Fibroblast of skin of abdomen (primary cell): ENCODE measurements around the gene BRD4.

Experiments
- DNase-seq: peaks from one replicate; pipeline ENCODE4 v3.0.0-alpha.2; 2013

Gene BRD4

GRCh38 chr19:15248106-15248505, 84.2 kb downstream of the BRD4 start:
- DNase-seq = no peak

DNA sequence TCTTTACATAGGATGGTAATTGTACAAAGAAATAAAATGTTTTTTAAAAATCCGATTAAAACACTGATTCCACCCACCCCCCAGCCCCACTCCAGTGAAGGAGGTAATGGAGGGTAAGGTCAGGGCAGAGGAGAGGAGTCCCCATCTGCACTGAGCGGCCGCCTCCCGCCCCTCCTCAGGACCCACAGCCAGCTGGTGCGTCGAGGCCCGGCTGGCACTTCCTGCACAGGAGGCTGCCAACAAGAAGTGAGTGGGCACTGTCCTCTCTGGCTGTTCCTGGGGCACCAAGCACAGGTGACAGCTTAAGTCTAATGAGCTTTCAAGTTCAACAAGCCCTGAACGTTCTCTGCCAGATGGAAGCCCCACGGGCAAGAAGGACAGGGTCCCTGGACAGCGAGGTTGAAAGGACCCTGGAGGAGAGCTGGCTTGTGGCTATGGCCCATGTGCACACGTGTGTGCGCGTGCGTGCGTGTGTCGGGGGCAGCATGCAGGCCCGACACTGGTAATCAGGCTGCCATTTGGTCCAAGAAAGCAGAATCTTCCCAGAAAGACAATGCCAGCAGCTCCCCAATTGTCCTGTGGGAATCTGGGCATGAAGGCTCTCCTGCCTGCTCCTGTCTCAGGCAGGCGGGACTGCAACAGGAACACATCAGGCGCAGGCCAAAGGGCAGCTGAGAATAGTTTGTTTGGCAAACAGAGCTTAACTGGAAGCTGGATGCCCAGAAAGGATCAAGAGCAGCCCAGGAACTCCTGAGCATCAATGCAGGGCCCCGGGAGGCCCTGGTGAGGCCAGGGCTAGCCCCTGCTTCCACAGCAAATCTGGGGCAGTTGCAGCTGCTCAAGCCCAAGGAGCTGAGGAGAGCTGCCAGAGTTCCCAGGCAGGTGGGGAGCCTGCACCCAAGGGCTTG, 85.0 kb downstream of the BRD4 start:
- DNase-seq = no peak

- no peak for DNase-seq
Observed at GRCh38 chr19:15246198-15246481, 86.2 kb downstream of the BRD4 start.

DNA sequence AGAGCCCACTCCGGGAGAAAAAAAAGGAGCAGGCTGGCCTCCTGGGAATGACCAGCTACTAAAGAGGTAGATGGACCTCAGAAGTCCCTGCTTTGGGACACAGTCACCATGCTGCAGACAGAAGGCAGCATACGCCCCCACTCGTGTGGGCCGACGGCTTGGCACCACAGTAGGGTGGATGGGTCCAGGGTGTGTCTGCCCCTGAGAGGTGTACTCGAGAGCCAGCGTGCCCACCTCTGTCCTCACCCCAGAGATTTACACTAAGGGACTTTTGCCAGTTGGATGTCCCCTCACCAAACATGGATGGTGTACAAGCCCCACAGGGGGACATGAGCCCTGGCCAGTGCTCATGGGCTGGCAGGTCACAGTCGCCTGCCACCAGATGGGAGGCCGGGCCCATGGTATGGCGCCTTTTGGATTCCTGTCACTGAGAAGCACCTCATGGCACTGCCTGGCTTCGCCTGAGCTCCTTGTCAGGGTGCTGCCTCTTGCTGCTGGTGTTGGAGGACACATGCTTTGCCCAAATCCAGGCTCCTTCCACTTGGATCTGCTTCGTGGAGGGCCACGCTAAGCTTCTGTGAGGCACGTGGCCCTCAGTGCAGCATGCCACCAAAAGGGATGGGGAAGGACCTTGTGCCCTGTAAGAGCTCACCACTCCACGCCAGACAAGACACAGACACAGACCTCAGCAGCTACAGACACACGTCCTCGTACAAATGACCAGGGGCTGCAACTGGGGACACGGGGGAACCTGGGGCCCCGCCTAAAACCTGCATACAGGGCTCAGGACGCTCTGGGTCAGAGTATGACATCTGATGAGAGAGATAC, 86.8 kb downstream of the BRD4 start:
- DNase-seq = no peak

- no peak for DNase-seq
Observed at GRCh38 chr19:15244808-15245207, 87.5 kb downstream of the BRD4 start.

GRCh38 chr19:15244106-15244803, 88.1 kb downstream of the BRD4 start:
- DNase-seq = no peak

DNA sequence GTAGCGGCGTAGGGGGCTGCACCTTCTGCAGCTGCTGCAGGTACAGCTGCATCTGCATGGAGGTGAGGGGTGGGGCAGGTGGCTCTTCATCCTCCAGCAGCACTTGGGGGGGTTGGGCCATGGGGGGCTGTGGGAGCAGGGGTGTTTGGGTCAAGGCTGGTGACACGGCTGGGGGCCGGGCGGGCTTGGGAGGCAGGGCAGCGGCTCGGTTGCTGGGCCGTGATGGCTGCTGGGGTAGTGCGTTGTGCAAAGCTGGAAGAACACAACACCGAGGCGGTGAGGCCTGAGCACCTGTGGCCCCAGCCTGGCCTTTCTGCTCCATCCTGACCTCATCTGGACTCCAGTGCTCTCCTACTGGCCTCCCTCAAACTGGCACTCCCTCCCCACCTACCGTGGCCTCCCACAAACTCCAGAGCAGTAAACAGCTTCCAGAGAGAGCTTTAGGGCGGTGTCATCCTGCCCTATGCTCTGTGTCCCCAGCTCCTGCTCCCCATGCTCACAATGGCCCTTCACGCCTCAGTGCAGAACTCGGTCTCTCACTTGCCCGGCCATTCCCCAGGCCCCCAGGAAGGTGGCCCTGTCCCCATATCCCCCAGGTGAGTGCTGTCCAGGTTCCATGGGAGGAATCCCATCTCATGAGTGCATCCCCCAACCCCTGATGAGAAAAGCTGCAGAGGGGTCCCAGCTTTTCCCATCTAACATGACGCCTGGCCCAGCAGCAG, 88.9 kb downstream of the BRD4 start:
- no peak for DNase-seq

DNA sequence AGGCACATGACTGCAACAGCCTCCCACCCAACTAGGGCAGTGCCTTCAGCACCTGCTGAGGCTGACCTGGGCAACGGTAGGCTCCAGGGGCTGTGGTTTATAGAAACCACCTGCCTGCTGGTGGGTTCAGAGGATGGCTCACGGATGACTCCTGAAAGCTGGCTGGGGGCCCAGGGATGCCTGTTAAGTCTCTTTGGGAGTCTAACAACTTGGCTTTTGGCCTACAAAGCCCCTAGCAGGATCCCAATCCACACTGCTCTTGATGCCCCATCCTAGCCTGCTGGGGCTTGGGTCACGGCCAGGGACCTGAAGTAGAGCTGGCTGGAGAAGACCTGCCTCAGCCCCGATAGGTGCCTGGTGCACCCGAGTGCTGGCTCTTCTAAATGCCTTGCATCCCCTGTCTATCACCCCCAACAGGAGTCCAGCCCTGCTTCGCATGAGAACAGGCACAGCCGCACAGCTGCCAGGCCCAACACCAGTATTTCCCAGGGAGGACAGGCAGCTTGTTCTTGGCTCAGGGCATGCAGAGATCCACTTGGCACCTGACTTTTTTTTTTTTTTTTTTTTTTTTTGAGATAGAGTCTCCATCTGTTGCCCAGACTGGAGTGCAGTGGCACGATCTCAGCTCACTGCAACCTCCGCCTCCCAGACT, 91.0 kb downstream of the BRD4 start:
- DNase-seq = no peak

- no peak for DNase-seq
Observed at GRCh38 chr19:15240515-15240914, 91.8 kb downstream of the BRD4 start.

DNA sequence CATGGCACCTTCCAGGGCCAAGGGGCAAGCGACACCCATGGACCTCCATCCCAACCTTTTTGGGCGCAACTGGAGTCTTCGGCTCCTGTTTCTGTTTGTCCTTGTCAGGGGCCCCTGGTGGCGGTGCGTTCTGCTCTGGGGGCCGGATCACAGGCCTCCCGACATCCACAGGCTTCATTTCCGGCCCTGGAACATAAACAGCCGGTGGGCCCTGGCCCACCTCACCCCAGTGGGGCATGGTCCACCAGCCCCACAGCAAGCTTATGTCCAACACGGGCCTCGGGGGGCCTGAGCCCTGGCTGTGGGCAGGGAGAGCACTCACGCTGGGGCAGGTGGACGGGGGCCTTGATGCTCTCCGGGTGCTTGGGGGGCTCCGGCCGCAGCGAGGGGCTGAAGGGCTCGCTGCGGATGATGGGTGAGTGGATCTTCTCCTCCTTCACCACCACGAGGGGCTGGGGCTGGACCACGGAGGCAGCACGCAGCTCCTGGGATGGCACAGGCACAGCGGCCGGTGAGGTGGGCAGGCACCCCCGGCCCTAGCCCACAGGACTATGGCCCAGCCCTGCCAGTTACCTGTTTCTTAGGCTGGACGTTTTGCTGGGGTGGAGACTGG, 92.9 kb downstream of the BRD4 start:
- DNase-seq = no peak

DNA sequence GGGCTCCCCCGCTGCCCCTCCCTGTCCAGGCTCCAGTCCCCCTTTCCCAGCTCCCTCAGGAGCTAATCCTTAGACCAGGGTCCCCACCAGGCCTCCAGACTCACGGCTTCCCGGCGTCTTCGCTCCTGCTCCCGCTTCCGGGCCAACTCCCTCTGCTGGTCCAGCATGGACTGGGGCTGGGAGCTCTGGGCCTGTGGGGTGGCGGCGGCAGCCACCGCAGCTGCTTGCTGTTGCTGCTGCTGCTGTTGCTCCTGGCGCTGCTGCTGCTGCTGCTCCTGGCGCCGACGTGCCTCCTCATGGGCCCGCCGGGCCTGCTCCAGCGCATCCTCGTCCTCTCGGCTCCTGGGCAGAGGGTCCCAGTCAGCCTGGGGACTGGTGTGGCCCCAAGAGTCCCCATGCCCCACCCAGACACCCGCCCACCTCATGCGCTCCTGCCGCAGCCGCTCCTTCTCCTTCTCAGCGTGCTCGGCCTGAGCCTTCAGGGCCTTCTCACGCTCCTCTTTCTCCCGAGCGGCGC, 93.6 kb downstream of the BRD4 start:
- no peak for DNase-seq

DNA sequence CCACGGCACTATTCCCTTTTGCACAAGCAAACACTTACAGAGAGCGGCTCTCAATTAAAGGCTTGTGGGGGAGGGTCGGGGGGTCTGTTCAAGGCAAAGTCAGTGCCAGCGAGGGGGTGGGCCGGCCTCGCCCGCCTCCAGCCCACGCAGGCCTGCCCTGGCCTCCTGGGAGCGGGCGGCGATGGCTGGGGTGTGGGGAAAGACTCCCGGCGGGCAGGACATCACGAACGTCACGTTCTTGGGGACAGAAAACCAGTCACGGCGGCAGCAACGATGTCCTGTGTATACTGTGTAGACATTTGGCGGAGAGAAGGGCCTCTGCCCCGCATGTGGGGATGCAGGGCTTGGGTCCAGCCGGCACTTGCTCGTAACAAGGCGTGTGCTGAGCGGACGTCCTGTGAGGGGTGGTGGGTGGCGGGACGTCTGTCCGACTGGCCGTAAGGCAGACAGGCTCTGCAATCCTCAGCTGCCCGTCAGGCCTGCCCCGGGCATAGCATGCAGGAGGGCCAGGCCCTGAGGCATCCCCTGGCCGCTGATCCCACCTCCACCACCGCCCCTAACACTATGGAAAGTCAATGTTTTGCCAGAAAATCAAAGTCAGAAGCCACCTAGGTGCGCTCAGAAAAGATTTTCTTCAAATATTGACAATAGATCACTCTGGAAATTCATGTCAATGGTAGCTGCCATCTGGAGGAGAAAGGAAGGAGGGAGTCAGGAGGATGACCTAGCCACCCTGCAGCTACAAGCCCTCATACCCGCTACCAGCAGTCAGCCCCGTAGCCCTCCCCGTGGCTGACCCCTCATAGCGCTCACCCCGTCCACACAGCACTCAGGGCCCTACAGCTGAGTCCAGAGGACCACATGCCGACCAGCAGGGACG, 94.3 kb downstream of the BRD4 start:
- DNase-seq = no peak

- no peak for DNase-seq
Observed at GRCh38 chr19:15236886-15237285, 95.5 kb downstream of the BRD4 start.

DNA sequence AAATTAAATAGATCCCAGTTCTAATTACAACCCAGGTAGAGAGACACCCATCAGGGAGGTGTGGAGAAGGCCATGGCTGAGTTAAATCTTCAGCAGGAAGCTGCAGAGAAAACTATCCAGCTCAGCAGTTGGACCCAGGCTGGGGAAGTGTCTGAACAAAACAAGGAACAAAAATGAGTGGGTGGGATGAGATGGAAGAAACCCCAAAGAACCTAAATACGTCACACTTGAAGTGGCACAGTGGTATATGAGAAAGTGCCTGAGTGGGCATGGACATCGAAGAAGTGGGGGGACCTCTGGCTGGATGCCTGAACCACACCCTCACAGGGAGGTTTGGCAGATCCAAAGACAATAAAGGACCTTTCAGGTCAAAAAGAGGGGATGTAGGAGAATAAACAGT, 96.6 kb downstream of the BRD4 start:
- DNase-seq = no peak

DNA sequence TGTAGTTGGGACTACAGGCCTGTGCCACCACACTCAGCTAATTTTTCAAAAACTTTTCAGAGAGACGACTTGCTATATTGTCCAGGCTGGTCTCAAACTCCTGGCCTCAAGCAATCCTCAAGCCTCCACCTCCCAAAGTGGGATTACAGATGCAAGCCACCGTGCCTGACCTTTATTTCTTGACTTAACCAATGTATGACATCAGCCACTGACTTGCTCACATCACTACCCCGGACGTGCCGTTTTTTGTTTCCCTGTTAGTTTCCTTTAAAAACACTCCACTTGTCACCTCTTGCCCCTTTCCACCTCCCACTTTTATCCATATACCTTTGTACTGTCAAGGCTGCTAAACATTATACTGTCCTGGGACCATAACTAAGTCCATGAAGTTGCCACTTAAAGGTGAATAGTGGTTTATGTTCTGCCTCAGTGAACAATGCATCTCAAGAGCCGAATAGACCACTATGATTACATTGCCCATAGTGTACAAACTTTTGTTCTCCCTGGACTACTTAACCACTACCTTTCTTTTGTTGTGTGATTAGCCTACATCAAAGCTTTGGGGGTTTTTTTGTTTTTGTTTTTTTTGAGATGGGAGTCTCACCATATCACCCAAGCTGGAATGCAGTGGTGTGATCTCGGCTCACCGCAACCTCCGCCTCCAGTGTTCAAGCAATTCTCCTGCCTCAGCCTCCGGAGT, 97.8 kb downstream of the BRD4 start:
- DNase-seq = no peak

DNA sequence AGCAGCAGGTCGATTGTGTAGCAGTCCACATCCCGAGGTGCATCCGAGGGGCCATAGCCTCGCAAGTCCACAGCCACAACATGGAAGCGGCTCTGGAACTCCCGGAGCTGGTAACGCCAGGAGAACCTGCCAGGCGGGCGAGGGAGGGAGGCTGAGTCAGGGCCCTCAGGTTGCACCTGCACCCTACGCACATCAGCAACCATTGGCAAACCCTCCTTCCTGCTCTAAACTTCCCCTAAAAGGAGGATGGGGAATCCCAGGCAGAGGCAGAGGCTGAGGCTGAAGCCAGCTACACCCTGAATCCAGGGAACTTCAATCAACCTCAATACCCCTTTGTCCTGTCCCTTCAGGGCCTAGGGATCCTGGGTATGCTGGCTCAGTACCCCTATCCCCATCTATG, 101.1 kb downstream of the BRD4 start:
- DNase-seq = no peak

- DNase-seq = no peak
Observed at GRCh38 chr19:15227261-15227660, 105.1 kb downstream of the BRD4 start.

GRCh38 chr19:15225760-15226159, 106.6 kb downstream of the BRD4 start:
- DNase-seq = no peak

DNA sequence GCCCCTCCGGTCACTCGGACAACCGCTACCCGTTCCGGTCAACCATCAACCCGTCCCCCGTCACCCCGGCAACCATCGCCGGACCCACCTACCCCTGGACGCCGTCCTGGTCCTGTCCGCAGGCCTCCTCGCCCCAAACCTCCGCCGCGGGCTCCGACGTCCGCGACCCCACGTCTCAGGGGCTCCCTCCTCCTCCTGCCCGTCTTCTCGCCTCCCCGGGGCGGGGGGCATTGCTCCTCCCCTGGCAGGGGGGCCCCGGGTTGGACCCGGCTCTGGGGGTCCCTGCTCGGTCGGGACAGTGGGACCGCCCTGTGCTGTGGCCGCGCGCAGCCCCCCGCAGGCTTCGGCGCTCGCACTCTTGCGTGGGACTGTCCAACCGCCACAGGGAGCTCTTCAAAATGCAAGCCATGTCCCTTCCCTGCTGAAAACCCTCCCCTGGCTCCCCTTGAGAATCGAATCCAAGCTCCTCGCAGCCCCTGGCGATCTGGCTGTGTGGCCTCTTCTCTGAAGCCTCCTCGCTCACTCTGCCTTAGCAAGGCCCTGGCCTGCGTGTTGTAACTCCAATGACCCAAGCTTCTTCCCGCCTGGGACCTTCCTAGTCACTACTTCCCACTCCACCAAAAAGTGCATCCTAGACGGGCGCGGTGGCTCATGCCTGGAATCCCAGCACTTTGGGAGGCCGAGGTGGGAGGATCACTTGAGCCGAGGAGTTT, 108.5 kb downstream of the BRD4 start:
- DNase-seq = no peak
